ENCODE measurements around the gene SEC61A1.

SEC61A1 gene

DNA sequence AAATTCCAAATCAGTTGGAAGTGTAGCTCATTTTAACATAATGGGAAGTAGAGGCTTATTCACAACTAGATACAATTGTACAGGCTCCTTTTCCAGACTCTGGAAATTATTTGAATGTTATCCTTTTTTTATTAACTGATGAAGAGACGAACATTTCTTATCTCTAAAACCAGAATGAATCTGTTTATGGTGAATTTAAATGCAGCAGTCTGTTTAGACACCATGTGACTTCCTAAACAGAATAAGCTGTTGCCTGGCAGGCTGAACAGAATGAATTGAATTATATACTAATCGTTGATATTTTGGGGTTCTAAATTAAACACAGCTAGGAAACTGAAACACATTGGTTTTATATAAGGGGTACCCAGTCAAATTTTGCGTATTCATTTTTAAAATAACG lies 4.0 kb downstream of the SEC61A1 start:
- DNase-seq (ENCODE audit: low read depth, low spot score): no peak

DNA sequence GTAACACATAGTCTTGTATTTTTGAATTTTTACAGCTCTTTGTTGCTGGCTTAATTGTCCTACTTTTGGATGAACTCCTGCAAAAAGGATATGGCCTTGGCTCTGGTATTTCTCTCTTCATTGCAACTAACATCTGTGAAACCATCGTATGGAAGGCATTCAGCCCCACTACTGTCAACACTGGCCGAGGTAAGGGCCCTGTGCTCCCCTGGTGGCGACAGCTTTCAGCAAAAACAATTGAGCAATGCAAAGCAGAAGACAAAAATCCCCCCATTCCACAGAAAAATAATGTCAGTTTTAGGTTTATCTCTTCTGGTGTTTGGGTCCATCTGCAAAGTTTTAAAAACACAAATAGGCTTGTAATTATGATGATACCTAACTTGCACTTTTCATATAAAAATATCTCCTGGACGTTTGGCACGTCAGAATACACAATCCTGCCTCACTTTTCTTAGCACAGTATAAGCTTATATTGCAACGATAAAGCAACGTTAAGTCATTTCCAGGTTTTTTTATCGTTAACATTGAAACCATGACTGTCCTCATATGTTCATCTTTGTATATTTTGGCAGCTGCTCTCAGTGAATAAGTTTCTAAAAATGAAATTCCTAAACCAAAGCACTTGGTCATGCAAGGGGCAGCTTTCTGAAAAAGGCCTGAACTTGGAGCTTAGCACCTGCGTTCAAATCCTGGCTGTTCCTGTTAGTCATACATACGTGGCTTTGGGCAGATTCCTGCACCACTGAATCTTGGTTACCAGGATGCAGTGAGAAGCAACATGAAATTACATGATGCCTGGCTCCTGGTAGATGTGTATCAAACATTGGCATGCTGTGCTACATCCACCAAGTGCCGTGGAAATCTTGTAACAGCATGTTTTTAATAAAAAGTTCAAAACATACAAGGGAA lies 8.5 kb downstream of the SEC61A1 start:
- DNase-seq (ENCODE audit: low read depth, low spot score): no peak

DNA sequence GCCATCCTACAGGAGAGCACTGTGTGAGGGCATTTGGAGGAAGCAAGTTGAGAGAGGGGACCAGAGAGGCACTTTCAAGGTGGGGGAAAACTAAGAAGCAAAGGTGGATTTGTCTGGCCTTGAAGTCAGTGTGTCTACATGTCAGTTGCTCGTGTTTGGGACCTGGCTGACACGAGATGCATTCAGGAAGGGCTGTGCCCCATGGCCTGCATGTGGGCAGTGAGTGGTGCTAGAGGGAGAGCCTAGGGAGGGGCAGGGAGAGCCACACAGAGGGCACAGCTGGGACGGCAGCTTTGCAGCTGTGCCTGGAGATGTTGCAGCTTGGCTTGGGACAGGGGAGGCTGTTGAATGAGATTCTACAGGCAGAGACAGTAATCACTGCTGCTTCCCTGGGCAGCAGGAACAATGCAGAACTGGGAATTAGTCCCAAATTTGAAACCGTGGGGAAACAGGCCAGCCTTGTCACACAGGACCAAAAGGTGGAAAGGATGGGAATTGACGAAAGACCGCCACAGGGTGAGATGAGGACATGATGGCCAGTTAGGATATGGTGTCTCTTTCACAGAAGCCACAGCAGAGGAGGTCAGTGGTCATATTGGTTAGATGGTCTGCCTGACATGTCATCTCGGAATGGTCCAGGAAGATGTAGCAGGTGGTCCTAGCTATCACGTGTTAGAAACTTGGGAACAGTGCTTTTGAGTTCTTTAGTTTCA lies 10.0 kb downstream of the SEC61A1 start:
- no peak for DNase-seq (ENCODE audit: low read depth, low spot score)

DNA sequence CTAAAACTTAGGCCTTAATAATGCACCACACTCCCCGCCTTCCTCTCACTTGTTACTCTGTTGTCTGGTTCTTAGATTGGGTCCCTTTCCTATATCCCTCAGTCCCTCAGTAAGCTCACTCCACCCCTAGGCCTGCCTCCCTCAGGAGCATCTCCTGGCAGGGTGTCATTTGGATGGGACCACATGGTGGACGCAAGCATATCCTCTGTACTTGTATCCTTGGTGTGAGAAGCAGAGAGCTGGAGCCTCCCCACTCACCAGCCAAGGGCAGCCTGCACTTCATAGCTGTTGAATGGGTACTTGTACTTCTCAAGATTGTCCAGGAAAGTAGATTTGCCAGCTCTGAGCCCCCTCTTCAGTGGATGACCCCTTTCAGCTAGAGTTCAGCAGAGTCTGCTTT lies 11.6 kb downstream of the SEC61A1 start:
- DNase-seq (ENCODE audit: low read depth, low spot score): no peak

DNA sequence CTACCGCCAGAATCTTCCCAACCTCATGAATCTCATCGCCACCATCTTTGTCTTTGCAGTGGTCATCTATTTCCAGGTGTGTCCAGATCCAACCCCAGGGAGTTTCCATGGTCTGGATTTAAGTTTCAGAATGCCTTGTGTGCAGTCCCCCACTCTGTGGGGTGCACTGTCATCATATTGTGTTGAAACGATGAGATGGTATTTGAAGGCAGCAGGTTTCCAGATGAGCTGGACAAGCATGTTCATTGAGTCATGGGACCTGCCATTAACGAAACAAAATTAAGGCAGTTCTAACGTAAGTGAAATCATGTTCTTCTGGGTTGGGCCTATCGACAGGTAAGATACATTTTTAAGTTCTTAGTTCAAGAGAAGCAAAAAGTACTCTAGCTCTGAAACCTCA lies 12.7 kb downstream of the SEC61A1 start:
- DNase-seq (ENCODE audit: low read depth, low spot score): no peak

DNA sequence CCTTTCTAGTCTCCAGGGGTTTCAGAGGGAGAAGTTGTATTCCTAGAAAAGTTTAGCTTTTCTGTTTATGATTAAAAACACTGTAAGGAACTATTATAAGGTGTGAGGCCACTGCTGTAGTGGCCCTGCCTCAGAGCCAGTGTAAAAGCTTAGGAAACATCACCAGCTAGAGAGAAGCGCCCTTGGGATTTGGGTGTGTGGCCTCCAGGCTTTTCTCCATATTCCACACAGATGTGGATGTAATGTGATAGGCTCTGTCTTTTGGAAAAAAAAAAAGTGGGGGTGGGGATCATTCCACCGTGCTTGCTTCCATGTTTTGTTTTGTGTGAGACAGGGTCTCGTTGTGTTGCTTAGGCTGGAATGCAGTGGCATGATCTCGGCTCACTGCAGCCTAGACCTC lies 13.9 kb downstream of the SEC61A1 start:
- DNase-seq (ENCODE audit: low read depth, low spot score): no peak

DNA sequence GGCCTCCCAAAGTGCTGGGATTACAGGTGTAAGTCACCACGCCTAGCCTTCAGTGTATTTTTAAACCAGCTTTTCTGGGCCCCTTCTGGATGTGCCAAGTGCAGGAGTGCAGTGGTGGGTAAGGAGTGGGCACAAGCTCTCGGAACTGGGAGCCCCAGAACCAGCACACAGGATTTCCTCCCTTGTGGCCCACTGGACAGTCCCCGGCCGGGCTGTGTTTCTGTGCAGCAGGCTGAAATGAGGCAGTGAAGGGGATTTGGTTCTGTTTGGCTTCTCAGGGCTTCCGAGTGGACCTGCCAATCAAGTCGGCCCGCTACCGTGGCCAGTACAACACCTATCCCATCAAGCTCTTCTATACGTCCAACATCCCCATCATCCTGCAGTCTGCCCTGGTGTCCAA lies 14.4 kb downstream of the SEC61A1 start:
- DNase-seq (ENCODE audit: low read depth, low spot score): no peak

DNA sequence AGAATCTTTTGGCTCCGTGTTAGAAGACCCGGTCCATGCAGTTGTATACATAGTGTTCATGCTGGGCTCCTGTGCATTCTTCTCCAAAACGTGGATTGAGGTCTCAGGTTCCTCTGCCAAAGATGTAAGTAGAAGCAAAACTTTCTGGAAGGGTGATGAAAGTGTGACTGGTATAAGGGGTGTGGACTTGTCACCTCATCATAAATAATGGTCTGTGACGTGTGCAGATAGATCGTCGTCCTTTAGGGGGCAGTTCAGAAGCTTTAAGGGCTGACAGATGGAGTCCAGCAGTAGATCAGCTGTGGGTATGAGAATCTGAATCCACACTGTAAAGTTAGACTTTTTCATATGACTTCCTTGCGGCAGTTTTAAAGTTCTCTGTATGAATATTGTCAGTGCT lies 15.3 kb downstream of the SEC61A1 start:
- no peak for DNase-seq (ENCODE audit: low read depth, low spot score)

DNA sequence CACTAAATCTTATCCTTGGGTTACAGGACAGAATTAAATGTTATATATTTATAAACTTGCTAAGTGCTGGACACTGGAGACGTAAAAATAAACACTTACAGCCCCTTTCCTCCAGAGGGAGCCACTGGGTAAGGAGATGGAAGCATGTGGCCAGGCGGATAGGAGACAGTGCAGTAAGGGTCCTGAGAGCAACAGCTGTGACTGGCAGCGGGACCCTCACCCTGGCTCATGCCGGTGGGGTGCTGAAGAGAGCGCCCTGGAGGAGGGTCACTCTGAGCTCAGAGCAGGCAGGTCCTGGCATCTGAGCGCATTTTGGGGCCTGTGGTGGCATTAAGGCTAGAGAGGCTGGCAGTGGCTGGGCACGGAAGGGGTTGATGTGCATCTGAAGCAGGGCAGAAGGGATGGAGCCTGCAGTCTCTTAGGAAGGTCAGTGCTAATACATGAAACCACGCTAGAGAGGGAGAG lies 16.0 kb downstream of the SEC61A1 start:
- no peak for DNase-seq (ENCODE audit: low read depth, low spot score)

DNA sequence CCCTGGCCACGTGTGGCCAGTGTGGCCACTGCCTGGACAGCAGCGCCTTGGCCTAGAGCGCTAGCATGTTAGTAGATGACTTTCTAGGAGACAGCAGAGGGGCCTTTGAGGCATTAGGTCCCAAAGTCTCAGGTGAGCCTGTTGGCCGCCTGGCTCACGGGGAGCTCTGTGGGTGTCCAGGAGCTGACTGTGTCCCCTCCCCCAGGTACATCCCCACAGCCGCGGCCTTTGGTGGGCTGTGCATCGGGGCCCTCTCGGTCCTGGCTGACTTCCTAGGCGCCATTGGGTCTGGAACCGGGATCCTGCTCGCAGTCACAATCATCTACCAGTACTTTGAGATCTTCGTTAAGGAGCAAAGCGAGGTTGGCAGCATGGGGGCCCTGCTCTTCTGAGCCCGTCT lies 17.0 kb downstream of the SEC61A1 start:
- DNase-seq (ENCODE audit: low read depth, low spot score): no peak

DNA sequence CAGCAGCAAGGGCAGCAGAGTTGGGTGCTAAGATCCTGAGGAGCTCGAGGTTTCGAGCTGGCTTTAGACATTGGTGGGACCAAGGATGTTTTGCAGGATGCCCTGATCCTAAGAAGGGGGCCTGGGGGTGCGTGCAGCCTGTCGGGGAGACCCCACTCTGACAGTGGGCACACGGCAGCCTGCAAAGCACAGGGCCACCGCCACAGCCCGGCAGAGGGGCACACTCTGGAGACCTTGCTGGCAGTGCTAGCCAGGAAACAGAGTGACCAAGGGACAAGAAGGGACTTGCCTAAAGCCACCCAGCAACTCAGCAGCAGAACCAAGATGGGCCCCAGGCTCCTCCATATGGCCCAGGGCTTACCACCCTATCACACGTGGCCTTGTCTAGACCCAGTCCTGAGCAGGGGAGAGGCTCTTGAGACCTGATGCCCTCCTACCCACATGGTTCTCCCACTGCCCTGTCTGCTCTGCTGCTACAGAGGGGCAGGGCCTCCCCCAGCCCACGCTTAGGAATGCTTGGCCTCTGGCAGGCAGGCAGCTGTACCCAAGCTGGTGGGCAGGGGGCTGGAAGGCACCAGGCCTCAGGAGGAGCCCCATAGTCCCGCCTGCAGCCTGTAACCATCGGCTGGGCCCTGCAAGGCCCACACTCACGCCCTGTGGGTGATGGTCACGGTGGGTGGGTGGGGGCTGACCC lies 18.8 kb downstream of the SEC61A1 start:
- no peak for DNase-seq (ENCODE audit: low read depth, low spot score)

DNA sequence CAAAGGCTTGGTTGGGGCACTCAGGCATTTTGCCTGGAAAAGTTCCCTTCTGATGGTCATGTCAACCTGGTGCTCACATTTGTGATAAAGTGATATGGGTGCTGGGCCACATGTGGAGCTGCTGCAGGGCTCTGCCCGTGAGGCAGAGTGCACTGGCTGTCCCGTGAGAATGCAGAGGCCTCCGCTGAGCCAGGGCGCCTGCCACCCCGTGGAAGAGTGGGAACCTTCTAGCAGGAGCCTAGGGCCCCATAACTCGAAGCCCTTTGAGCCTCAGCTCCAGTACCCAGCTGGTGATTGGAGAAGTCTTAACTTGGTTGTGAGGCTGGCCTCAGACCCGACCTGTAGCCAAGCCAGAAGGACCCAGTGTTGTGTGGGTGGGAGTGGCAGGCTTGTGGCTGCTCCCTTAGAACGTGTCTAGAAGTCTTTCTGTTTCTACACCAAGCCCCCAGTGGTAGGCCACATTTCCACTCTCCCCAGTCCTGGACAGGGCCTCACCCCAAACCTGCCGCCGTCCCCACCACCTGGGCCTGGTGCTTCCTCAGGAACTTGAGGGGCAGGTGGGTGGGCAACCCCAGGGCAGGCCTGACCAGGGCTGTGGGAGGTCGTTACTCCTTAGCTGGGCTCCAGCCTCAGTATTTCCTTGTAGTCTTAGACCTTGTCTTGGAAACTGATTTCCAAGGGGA lies 19.7 kb downstream of the SEC61A1 start:
- no peak for DNase-seq (ENCODE audit: low read depth, low spot score)

DNA sequence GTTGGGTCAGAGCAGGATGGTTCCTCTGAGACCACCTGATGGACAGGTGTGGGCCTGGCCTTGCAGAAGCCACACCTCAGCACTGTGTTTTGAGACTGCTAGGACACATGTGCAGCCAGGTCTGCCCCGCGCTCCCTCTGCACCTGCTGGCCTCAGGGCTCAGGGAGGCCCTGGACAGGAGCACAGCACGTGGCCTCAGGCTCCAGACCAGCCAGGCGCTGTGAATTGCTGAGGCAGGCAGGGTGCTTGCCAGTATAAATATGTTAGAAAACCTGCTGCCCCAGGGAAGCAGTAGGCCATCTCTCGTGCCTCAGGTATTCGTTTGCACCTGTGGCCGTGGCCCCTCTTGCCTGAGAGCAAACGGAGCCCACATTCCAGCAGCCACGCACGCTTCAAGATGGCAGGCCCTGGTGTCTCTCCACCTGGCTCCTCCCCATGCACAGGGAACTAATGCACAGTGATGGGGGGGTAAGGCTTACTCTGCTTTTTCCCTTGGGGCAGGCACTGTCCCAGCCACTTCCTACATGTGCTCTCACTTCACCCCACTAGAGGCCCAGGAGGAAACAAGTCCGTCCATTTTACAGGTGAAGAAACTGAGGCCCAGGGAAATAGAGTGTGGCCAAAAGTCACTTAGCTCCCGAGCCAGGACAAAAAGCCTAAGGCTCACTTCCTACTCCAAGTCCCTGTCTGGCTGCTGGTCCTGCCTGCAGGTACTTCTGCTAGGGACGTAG lies 20.4 kb downstream of the SEC61A1 start:
- DNase-seq (ENCODE audit: low read depth, low spot score): no peak

DNA sequence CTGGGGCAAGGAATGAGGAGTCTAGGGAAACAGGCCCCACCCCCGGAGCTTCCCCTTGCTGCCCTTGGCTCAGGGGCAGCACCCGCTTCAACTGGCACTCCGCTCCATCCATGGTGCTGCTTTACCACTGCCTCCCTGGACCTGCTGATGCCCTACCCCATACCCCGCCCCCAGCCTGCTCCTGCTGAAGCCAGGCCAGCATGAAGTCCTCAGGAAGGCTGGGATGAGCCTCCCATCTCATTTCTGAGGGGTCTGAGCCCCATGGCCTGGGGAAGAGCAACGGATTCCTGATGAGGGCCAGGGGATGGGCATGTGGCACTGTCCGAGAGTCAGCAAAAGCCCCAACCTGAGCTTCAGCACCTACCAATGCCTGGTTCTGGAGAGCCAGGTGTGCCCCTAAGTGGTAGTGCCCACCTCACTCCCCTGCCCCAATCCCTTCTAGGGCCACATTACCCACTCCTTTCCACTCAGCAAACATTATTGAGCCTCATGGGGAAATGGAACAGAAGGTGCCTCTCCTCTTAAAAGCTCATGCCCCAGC lies 21.0 kb downstream of the SEC61A1 start:
- no peak for DNase-seq (ENCODE audit: low read depth, low spot score)

DNA sequence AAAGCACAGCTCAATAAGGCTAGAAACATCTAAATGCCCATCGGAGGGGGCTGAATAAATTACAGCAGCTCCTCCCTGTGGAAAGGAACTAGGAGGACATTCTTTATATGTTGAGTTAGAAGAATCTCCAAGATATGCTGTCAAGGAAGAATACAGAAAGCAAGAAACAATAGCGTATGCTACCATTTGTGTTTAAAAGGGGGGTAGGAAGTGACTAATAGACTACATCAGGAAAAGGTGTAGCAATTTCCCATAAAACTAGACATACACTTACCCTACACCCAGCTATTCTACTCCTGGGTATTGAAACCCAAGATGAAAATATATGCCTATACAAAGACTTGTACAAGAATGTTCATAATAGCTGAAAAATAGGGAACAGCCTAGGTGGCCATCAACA lies 21.6 kb downstream of the SEC61A1 start:
- DNase-seq (ENCODE audit: low read depth, low spot score): no peak

DNA sequence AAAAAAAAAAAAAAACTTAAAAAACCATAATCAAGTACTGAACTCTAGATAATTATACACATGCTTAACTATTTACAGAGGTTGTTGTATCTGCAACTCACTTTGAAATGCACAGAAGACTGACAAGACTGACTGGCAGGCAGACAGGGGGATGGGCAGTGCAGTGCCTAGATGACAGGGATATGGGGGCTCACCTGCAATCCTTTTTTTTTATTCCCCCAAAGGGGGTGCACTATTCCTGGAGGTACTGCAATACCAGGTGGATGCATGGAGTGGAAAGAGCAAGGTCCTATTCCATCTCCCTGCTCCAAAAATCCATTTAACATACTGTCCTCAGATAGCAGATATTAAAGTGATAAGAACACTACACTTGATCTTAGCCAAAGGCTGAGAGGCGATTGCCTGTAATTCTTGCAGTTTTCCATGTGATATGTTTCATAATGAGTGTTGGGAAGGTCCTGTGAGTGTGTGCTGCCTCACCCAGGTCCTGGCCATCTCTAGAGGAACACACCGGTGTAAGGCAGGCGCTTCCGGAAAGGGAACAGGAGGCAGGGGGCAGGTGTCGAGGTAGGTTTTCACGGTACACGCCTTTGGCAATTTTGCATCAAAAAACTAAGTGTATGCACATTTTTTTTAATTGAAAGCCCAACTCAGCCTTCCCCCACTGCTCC lies 22.7 kb downstream of the SEC61A1 start:
- DNase-seq (ENCODE audit: low read depth, low spot score): no peak

DNA sequence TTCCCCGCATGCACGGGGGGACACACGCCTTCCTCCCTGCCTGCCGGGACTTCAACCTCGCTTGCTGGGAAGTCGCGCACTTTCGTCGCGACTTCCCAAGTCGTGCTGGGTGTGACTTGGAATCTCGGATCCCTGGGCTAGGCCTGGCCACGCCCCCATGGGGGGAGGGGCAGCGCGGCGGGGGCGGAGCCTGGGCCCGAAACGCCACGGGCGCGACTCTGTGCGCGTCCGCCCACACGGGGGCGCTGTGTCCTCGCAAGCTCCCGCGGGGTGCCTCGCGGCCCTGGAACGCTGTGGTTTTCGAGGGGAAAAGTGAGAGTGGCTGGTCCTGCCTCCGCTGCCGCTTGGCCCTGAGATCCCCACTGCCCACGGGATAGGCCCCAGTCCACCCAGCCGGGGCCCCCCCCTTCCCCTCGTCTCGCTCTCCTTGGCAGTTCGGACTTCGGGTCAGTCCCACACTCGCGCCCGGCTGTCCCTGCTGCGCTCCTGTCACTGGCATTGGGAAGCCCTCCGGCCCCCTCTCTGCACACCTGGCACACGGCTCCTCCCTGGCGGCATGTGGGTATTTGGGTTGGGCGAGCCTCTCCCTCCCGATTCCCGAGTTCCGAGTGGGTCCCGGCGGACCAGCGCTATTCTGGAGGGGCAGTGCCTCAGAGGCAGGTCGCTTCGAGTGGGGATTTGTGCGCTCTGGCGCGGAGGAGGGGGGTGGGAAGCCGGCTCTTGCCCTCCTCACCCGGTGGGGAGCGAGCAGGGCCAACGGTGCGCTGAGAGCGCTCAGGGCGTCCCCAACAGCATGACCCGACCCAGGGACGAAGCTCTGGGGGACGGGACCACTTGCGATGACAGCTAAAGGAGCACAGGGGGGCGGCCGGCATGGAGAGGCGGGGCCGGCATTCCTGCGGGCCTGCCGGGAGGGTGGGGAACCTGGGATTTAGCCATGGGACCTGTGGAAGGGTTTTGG lies 23.6 kb downstream of the SEC61A1 start:
- no peak for DNase-seq (ENCODE audit: low read depth, low spot score)

DNA sequence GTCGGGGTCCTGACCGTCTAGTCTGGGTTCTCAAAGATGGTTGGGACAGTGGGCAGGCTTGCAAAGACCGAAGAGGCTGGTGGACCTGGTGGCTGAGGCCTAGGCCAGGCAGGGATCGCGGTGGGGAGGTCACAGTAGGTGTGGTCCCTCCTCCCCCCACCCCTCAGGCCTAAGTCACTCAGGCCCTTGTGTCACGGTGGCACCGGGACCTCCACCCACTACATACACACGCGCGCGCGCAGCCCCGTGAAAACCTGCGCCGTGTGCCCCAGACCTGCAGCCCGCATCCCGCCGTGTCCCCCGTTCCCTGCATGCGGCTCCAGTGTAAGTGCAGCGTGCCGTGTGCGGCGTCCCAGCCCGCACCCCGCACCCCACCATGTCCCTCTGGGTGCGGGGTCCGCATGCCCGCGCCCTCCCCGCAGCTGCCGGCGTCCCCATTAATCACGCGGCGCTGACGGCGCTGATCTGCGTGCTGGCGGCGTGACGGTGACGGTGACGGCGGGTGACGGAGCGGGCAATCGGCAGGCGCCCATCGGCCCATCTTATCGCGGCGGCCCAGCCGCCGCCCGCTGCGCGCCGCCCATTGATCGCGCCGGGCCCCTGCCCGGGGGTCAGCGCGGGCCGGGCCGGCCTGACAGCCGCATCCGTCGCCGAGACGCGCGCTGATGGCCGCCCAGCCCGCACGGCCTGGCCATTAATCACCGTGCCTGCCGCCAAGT lies 24.4 kb downstream of the SEC61A1 start:
- no peak for DNase-seq (ENCODE audit: low read depth, low spot score)

Data from iPS DF 19.7 (cell line).